Stomach (tissue), 9 donors: ENCODE measurements around the gene PRLH. TPM values are rescaled to one million over a fixed set of nuclear protein-coding genes. Genes with fewer than 3 reads are reported as not detected.

ENCODE experiments used
- DNase-seq, 2 donors: peaks; one replicate each; pipeline versions ENCODE4 v3.0.0 to v3.0.0-alpha.2; 2013 to 2019
- H3K27ac ChIP-seq, 5 donors: fragments of 200-600 bp in 4 of 5; sonication (generic) in 4 of 5; one replicate each; pipeline ENCODE4 v1.5.1; 2013 to 2019; ENCODE audit warnings: mild to moderate bottlenecking in 1 of 5, moderate library complexity in 1 of 5
- H3K27me3 ChIP-seq, 3 donors: fragments of 200-600 bp; sonication (generic); one replicate each; pipeline ENCODE4 v1.5.1; 2017 to 2019; ENCODE audit warnings: mixed run types in 1 of 3
- H3K36me3 ChIP-seq, 4 donors: fragments of 200-600 bp; sonication (generic); 1 replicate in 3 of 4; 2 replicates in 1 of 4; pipeline ENCODE4 v1.5.1; 2016 to 2019
- H3K4me1 ChIP-seq, 4 donors: fragments of 200-600 bp; sonication (generic); one replicate each; pipeline ENCODE4 v1.5.1; 2016 to 2019
- H3K4me3 ChIP-seq, 4 donors: fragments of 200-600 bp; sonication (generic) in 3 of 4; one replicate each; pipeline ENCODE4 v1.5.1; 2016 to 2019; ENCODE audit warnings: mild to moderate bottlenecking in 1 of 4
- H3K9me3 ChIP-seq, 4 donors: fragments of 200-600 bp; sonication (generic); one replicate each; pipeline ENCODE4 v1.5.1; 2016 to 2019
- EP300 ChIP-seq: sonication (generic); formaldehyde crosslinking; IDR thresholded peaks from one replicate; pipeline ENCODE4 v1.6.1; 2017; ENCODE audit warnings: antibody characterized with exemption
- POLR2A ChIP-seq, 4 donors: fragments of 450-650 bp; IDR thresholded peaks; one replicate each; pipeline ENCODE4 v1.6.1; 2016; ENCODE audit warnings: antibody characterized with exemption in 4 of 4, control low read depth in 2 of 4, mild to moderate bottlenecking in 1 of 4, moderate library complexity in 1 of 4
- POLR2AphosphoS5 ChIP-seq, 3 donors: sonication (generic); formaldehyde crosslinking; IDR thresholded peaks; one replicate each; pipeline ENCODE4 v1.6.1; 2016; ENCODE audit warnings: antibody characterized with exemption in 3 of 3
- WGBS, 5 donors: extraction: QIAGEN DNeasy Blood & Tissue Kit in 3 of 5; methylation state at CpG; one replicate each; pipeline versions ENCODE4 v1.1.5 to v1.1.7; 2013 to 2018; 5-methylcytosine and 5-hydroxymethylcytosine counted together
- intact Hi-C: fragments of 100-400 bp; cut with DNase I; formaldehyde crosslinking; loops from one replicate; pipeline ENCODE4 v1.15.1; 2023; ENCODE audit warnings: low total_unique reads
- polyA plus RNA-seq, 3 donors: library from polyadenylated mRNA; stranded (reverse); fragments of 200-250 nt; gene quantifications; one replicate each; pipeline ENCODE4 v1.2.3, GENCODE V29; 2013
- total RNA-seq, 5 donors: library from RNA; depleted of rRNA; stranded (reverse); fragments of >200 nt; gene quantifications; one replicate each; pipeline versions ENCODE4 v1.1.0 to v1.2.3, GENCODE V29; 2014 to 2016
- TF ChIP-seq, protein P1 (sequence below), 7 experiments: fragments of 450-650 bp in 4 of 7; fragments of 200-600 bp in 3 of 7; sonication (generic) in 3 of 7; IDR thresholded peaks; one replicate each; pipeline ENCODE4 v1.5.1; 2016 to 2019; ENCODE audit warnings: antibody characterized with exemption in 7 of 7, control low read depth in 2 of 7, mild to moderate bottlenecking in 1 of 7
- donor health status: healthy with polysubstance abuse.
- donor health status: Bipolar disorder and iron deficiency.
- donor health status: healthy.

The PRLH gene
- total and polyA plus RNA-seq, 8 donors, result not detected

DNA sequence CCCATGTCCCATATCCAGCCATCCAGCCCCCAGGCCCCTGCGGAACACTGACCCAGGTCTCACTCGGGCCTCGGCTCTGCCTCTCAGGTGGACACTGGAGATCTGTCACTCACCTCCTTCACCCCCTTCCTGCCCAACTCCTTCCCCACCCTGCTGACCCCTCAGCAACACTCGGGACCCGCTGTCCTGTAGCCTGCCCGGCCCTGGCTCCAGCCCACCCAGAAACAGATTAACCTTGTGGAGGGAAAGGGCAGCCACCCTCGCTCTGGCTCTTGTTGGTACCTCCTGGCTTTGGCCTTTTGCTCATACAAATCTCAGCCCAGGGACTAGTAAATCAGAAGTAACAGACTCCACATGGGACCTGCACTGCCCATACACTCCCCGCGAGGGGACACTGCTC lies 29.8 kb upstream of the PRLH start:
- Histone ChIP-seq H3K27ac (no peak overlapping the region), H3K4me1 (peaks cover 24 to 44% (median 33%) of the 10 kb centered on the region in 4 donors), H3K36me3 (peaks cover 8 to 70% (median 52%) of the 10 kb centered on the region in 4 donors), H3K4me3 (no peak overlapping the region), H3K27me3 (no peaks in the 10 kb centered on the region), H3K9me3 (no peaks in the 10 kb centered on the region)
- 84 to 95% (median 89%) methylated on average over 8 to 9 of the region's 9 CpGs for whole genome bisulfite sequencing, 5 donors
- intact Hi-C loops, result no loop called here
- TF ChIP-seq, protein P1, sequence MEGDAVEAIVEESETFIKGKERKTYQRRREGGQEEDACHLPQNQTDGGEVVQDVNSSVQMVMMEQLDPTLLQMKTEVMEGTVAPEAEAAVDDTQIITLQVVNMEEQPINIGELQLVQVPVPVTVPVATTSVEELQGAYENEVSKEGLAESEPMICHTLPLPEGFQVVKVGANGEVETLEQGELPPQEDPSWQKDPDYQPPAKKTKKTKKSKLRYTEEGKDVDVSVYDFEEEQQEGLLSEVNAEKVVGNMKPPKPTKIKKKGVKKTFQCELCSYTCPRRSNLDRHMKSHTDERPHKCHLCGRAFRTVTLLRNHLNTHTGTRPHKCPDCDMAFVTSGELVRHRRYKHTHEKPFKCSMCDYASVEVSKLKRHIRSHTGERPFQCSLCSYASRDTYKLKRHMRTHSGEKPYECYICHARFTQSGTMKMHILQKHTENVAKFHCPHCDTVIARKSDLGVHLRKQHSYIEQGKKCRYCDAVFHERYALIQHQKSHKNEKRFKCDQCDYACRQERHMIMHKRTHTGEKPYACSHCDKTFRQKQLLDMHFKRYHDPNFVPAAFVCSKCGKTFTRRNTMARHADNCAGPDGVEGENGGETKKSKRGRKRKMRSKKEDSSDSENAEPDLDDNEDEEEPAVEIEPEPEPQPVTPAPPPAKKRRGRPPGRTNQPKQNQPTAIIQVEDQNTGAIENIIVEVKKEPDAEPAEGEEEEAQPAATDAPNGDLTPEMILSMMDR (IDR thresholded peaks at IDR 0.05), result no peak
- TF ChIP-seq EP300 (no peak), POLR2AphosphoS5 (IDR thresholded peaks at IDR 0.05) (no peak), POLR2A (IDR thresholded peaks at IDR 0.05) (no peak)
- no peak for DNase-seq

DNA sequence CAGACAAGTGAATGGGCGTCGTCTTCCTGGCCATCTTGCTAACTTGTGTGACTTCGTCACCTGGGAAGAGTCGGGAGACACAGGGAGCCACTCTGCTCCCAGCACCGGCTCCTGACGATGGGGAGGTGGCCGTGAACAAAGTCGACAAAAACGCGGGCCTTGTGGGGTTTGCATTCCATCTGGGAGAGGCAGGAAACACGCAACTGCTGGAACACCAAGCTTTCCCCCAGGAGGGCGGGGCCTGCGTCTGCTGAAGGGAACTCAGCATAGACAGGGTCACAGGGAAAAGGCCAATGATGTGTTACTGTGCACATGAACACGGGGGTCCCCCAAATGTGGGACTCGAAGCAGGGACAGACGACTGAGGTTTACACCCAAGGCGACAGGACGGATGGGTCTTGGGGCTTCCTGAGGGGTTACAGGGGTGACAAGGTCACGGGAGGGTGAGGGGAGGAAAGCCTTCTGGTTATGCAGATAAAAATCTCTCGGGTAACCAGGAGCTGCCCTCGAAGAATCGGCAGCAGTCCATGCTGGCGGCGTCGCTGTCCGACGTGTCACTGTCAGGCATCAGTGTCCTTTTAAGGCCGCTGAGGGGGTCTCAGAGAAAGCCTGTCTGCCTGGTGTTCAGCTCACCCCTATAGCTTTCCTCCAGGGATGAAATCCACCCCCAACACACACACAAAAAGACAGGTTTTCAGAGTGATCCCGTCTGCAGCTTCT lies 28.2 kb upstream of the PRLH start:
- Histone ChIP-seq H3K27me3 (no peaks in the 10 kb centered on the region), H3K4me3 (no peak overlapping the region), H3K36me3 (peaks cover 9 to 72% (median 49%) of the 10 kb centered on the region in 4 donors), H3K9me3 (no peaks in the 10 kb centered on the region), H3K4me1 (peaks cover 24 to 44% (median 33%) of the 10 kb centered on the region in 4 donors), H3K27ac (no peak overlapping the region)
- WGBS, 5 donors, result 70 to 76% (median 75%) methylated on average over 29 of the region's 29 CpGs
- DNase-seq, result no peak
- TF ChIP-seq EP300 (no peak), POLR2AphosphoS5 (IDR thresholded peaks at IDR 0.05) (no peak), POLR2A (IDR thresholded peaks at IDR 0.05) (no peak)
- TF ChIP-seq, protein P1 (IDR thresholded peaks at IDR 0.05), result no peak
- intact Hi-C loops, result no loop called here

DNA sequence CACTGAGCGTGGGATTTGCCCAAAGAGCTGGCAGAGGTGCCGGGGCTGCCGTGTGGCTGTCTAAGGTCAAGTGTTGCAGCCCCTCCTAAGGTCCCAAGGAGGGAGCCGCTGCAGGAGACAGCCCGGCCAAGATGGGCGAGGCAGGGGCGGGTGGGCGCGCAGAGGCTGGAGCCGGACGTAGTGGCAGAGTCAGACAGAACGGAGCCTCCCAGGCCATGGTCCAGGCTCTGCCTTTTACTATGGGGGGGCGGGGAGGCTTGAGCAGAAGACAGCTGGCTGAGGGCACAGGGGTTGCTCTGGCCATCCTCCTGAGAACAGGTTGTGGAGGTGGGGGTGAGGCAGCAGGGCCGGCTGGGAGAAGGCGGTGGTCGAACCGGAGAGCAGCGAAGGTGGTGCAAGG lies 27.5 kb upstream of the PRLH start:
- Histone ChIP-seq H3K4me3 (no peak overlapping the region), H3K36me3 (peaks cover 9 to 67% (median 49%) of the 10 kb centered on the region in 4 donors), H3K27ac (no peak overlapping the region), H3K27me3 (no peaks in the 10 kb centered on the region), H3K4me1 (peaks cover 24 to 44% (median 33%) of the 10 kb centered on the region in 4 donors), H3K9me3 (no peaks in the 10 kb centered on the region)
- TF ChIP-seq POLR2AphosphoS5 (IDR thresholded peaks at IDR 0.05) (no peak), POLR2A (IDR thresholded peaks at IDR 0.05) (no peak), EP300 (no peak)
- TF ChIP-seq, protein P1 (IDR thresholded peaks at IDR 0.05), result no peak
- intact Hi-C loops, result no loop called here
- DNase-seq, result no peak
- 83 to 88% (median 88%) methylated on average over 17 to 18 of the region's 18 CpGs for WGBS, 5 donors

DNA sequence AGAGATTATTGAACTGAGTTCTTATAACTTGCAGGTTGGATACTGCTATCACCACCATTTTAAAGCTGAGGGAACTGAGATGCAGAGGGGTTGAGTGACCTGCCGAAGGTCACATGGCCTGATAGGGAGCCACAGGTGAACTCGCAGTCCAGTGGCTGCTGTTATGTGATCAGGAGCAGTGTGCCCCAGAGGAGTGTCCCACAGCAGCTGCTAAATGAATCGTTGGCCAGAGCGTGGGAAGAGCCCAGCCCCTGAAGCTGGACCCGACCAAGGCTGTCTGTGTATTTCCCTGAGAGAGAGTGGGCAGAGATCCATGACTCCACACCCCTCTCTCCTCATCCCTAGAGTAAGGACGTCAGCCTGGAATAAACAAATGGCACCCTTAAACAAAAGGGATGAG lies 26.7 kb upstream of the PRLH start:
- intact Hi-C loops, result no loop called here
- 30 to 69% (median 34%) methylated on average over 5 to 6 of the region's 6 CpGs for WGBS, 5 donors
- H3K27me3 ChIP-seq, result no peaks in the 10 kb centered on the region
- H3K4me1 ChIP-seq, result peaks cover 24 to 37% (median 33%) of the 10 kb centered on the region in 4 donors
- peak overlapping the region; percentile 25 to 67 (median 56) for H3K27ac ChIP-seq
- peaks cover 5 to 61% (median 45%) of the 10 kb centered on the region in 4 donors for H3K36me3 ChIP-seq
- TF ChIP-seq, protein P1 (IDR thresholded peaks at IDR 0.05), result no peak
- TF ChIP-seq EP300 (no peak), POLR2A (IDR thresholded peaks at IDR 0.05) (no peak), POLR2AphosphoS5 (IDR thresholded peaks at IDR 0.05) (no peak)
- H3K9me3 ChIP-seq, result no peaks in the 10 kb centered on the region
- H3K4me3 ChIP-seq, result no peak overlapping the region
- DNase-seq, result no peak
